ENCODE data around the gene CHCHD3. TPM values are rescaled to one million over a fixed set of nuclear protein-coding genes. Genes with fewer than 3 reads are reported as not detected.

CHCHD3 gene
- total RNA-seq, 1 donor from 2014 or later, result 107 TPM

GRCh38 chr7:132877573-132877972, 204.3 kb downstream of the CHCHD3 start:
- DNase-seq (ENCODE audit: low read depth, low spot score), result no peak

GRCh38 chr7:132876576-132876975, 205.3 kb downstream of the CHCHD3 start:
- peak overlapping the region; percentile 38 for H3K27ac Mint-ChIP-seq (ENCODE audit: unreplicated experiment)
- H3K9me3 Mint-ChIP-seq, result no peaks in the 10 kb centered on the region
- no peak for DNase-seq (ENCODE audit: low read depth, low spot score)
- H3K27me3 Mint-ChIP-seq (ENCODE audit: low read depth), result no peaks in the 10 kb centered on the region
- H3K4me1 Mint-ChIP-seq, result peaks cover 37% of the 10 kb centered on the region
- peaks cover 7% of the 10 kb centered on the region for H3K36me3 Mint-ChIP-seq (ENCODE audit: low read depth)
- no peak overlapping the region for H3K4me3 Mint-ChIP-seq
- no peak for TF ChIP-seq CTCF (conservative IDR thresholded peaks at IDR 0.05)

More at GRCh38 chr7:132877573-132877972, 204.3 kb downstream of the CHCHD3 start:
- Mint-ChIP-seq H3K27ac (ENCODE audit: unreplicated experiment) (no peak overlapping the region), H3K27me3 (ENCODE audit: low read depth) (no peaks in the 10 kb centered on the region), H3K9me3 (no peaks in the 10 kb centered on the region), H3K36me3 (ENCODE audit: low read depth) (peaks cover 3% of the 10 kb centered on the region), H3K4me1 (peaks cover 37% of the 10 kb centered on the region), H3K4me3 (no peak overlapping the region)
- TF ChIP-seq CTCF (conservative IDR thresholded peaks at IDR 0.05), result no peak

DNA sequence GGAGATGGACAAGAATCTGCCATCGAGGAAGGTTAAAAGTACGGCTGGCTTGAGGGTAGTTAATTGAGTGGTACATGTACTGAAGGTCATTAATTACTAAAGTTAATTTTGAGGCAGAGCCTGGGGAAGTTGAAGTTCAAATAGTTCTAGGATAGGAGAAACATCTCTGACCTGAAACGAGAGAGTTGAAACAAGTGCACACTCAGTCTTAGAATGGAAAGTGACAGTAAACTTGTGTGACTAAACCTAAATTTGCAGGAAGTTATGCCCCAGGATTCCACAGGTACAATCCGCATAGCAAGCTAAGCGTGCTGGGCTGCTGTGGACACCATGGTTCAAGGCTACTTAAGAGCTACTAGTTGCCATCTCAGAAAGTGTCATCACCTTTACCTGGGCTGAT, 209.9 kb downstream of the CHCHD3 start:
- no peak overlapping the region for H3K27ac Mint-ChIP-seq (ENCODE audit: unreplicated experiment)
- no peak for TF ChIP-seq CTCF (conservative IDR thresholded peaks at IDR 0.05)
- H3K27me3 Mint-ChIP-seq (ENCODE audit: low read depth), result no peaks in the 10 kb centered on the region
- DNase-seq (ENCODE audit: low read depth, low spot score), result no peak
- H3K36me3 Mint-ChIP-seq (ENCODE audit: low read depth), result peaks cover 13% of the 10 kb centered on the region
- H3K4me3 Mint-ChIP-seq, result no peak overlapping the region
- peaks cover 24% of the 10 kb centered on the region for H3K4me1 Mint-ChIP-seq
- H3K9me3 Mint-ChIP-seq, result no peaks in the 10 kb centered on the region

DNA sequence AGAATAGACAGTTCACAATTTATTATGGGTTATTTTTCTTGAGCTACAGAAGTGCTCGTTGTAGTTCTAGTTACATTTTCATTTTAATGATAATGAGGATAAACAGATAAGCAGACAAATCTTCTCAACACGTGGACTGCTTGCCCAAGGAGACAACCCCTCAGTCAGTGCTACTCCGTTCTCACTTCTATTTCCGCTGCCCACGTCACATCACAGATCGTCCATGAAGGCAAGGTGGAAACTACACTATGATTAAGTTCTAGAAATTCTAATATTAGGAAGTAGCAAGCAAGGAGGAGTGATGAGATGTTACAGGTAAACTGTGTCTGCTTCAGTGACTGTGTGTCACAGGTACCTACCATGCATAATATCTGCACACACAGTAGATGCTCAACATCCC, 210.5 kb downstream of the CHCHD3 start:
- H3K4me1 Mint-ChIP-seq, result peaks cover 18% of the 10 kb centered on the region
- DNase-seq (ENCODE audit: low read depth, low spot score), result no peak
- H3K27ac Mint-ChIP-seq (ENCODE audit: unreplicated experiment), result no peak overlapping the region
- peaks cover 13% of the 10 kb centered on the region for H3K36me3 Mint-ChIP-seq (ENCODE audit: low read depth)
- no peak for TF ChIP-seq CTCF (conservative IDR thresholded peaks at IDR 0.05)
- H3K27me3 Mint-ChIP-seq (ENCODE audit: low read depth), result no peaks in the 10 kb centered on the region
- no peak overlapping the region for H3K4me3 Mint-ChIP-seq
- no peaks in the 10 kb centered on the region for H3K9me3 Mint-ChIP-seq

GRCh38 chr7:132869166-132869861, 212.6 kb downstream of the CHCHD3 start:
- H3K27ac Mint-ChIP-seq (ENCODE audit: unreplicated experiment), result peak overlapping the region; percentile 72

More at GRCh38 chr7:132869166-132869861, 212.6 kb downstream of the CHCHD3 start:
- TF ChIP-seq CTCF (conservative IDR thresholded peaks at IDR 0.05), result no peak
- Mint-ChIP-seq H3K27me3 (ENCODE audit: low read depth) (no peaks in the 10 kb centered on the region), H3K4me3 (no peak overlapping the region), H3K9me3 (no peaks in the 10 kb centered on the region), H3K36me3 (ENCODE audit: low read depth) (peaks cover 24% of the 10 kb centered on the region), H3K4me1 (peaks cover 16% of the 10 kb centered on the region)
- no peak for DNase-seq (ENCODE audit: low read depth, low spot score)

Measured in neural crest cell (in vitro differentiated cells).